ENCODE data around the gene SEPTIN12.
"Not testable (repeated sequence)": the region's sequence is repeated elsewhere in the genome, so short reads cannot be mapped to it uniquely, and the experiment has no call there.

Gene SEPTIN12

GRCh38 chr16:4801962-4802658 lies 14.0 kb upstream of the SEPTIN12 start, which contains the start of gene ROGDI:
ROGDI (minus strand) TSS chr16:4802633; CDS start chr16:4802571, 62 bp downstream.
- DNase-seq, result peak; percentile 79

GRCh38 chr16:4801051-4801961 lies 13.2 kb upstream of the SEPTIN12 start:
- DNase-seq, result no peak

- no peak for DNase-seq
Observed at GRCh38 chr16:4800290-4801041, 12.3 kb upstream of the SEPTIN12 start.

- no peak for DNase-seq
Observed at GRCh38 chr16:4799171-4799855, 11.2 kb upstream of the SEPTIN12 start.

GRCh38 chr16:4798456-4798855 lies 10.3 kb upstream of the SEPTIN12 start:
- no peak for DNase-seq

GRCh38 chr16:4797805-4798252 lies 9.7 kb upstream of the SEPTIN12 start:
- DNase-seq, result no peak

GRCh38 chr16:4796982-4797804 lies 9.0 kb upstream of the SEPTIN12 start:
- no peak for DNase-seq

- DNase-seq, result no peak
Observed at GRCh38 chr16:4795828-4796572, 7.9 kb upstream of the SEPTIN12 start.

GRCh38 chr16:4795181-4795827 lies 7.2 kb upstream of the SEPTIN12 start, which contains the start of gene SMIM22:
SMIM22 (plus strand) TSS chr16:4795369; CDS start chr16:4795735, 366 bp downstream.
- no peak for DNase-seq

GRCh38 chr16:4792951-4793513 lies 4.9 kb upstream of the SEPTIN12 start:
- no peak for DNase-seq

GRCh38 chr16:4790871-4791270 lies 2.7 kb upstream of the SEPTIN12 start:
- no peak for DNase-seq

- no peak for DNase-seq
Observed at GRCh38 chr16:4790261-4790660, 2.1 kb upstream of the SEPTIN12 start.

- DNase-seq, result no peak
Observed at GRCh38 chr16:4788910-4789309, 765 bp upstream of the SEPTIN12 start.

GRCh38 chr16:4788489-4788889 lies 344 bp upstream of the SEPTIN12 start:
- DNase-seq, result no peak

- no peak for DNase-seq
Observed at GRCh38 chr16:4787068-4787467, 1.1 kb downstream of the SEPTIN12 start.

GRCh38 chr16:4785758-4786433 lies 2.2 kb downstream of the SEPTIN12 start:
- DNase-seq, result no peak

- not testable (repeated sequence) for DNase-seq
Observed at GRCh38 chr16:4784444-4784987, 3.6 kb downstream of the SEPTIN12 start.

- no peak for DNase-seq
Observed at GRCh38 chr16:4783951-4784336, 4.2 kb downstream of the SEPTIN12 start.

Measured in stimulated activated CD8-positive, alpha-beta memory T cell treated with anti-CD3 and anti-CD28 coated beads, Interleukin-4, amount 100 ng/mL, for 48 hours (primary cell).